ENCODE data around the gene CBY1. TPM values are rescaled to one million over a fixed set of nuclear protein-coding genes. Genes with fewer than 3 reads are reported as not detected.

CBY1 gene
- total and polyA plus RNA-seq, 9 of the 15 experiments (the other 6 are each of a cell fraction or from before 2014, with no cell fraction given) = 5.7 to 19.7 (median 10.8) TPM

DNA sequence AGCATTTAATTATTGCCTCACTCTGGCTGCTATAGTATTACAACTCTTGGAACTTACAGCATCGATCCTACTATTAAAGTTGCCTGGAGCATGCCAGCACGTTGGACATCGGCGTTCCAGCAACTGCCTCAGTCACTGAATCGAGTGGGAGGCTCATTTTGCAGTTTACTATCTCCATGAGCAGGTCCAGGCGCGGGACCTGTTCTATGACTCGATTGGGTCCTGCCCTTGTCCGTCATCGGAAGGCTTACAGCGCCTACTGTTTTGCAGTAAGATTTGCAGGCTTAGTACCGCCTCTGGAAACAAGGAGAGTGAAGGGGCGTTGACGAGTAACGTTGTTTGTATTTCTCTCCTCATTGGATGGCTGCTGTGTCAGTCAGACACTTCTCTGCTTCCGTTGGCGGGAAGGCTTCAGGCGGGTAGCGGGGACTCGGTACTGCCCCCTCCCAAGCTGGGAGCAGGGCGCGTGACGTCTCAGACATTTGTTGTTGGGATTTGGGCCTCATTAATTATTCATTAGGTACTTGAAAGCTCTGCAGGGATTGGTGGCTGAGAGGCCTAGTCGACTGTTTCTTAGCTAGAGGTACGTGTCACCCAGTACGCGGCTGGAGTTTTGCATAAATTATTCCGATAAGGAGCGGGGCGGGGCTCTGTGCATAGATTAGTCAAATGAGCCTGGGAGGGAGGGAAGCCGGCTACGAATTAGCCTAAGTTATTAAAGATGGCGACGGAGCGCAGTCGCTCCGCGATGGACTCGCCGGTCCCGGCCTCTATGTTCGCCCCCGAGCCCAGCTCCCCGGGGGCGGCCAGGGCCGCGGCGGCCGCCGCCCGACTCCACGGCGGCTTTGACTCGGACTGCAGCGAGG lies 49.0 kb downstream of the CBY1 start, which contains the start of gene GTPBP1 (continued):
- TF ChIP-seq NR4A1 (CRISPR knock-in tag; IDR thresholded peaks at IDR 0.05) (no peak), NR4A1 (tag; IDR thresholded peaks at IDR 0.05) (no peak), PHF8 (IDR thresholded peaks at IDR 0.05; ENCODE audit: borderline replicate concordance, low read length) (peak; percentile 73; the same call in 1 of the 2 replicates), GABPB1 (CRISPR knock-in tag; IDR thresholded peaks at IDR 0.05) (no peak), FOS (IDR thresholded peaks at IDR 0.05; ENCODE audit: extremely low read depth, insufficient read length) (peak; percentile 93), ATF7 (IDR thresholded peaks at IDR 0.05) (peak; percentile 87), ZNF224 (CRISPR knock-in tag; IDR thresholded peaks at IDR 0.05) (no peak), SRSF3 (IDR thresholded peaks at IDR 0.05; ENCODE audit: insufficient read depth, low read length) (no peak), ZNF589 (CRISPR knock-in tag; IDR thresholded peaks at IDR 0.05; ENCODE audit: low read depth) (no peak), KAT2B (IDR thresholded peaks at IDR 0.05; ENCODE audit: low read depth, low read length) (no peak), KAT7 (CRISPR knock-in tag; IDR thresholded peaks at IDR 0.05; ENCODE audit: borderline replicate concordance) (no peak), LEF1 (IDR thresholded peaks at IDR 0.05) (no peak), SIN3B (IDR thresholded peaks at IDR 0.05; ENCODE audit: low read depth) (no peak), TOE1 (IDR thresholded peaks at IDR 0.05; ENCODE audit: borderline replicate concordance) (peak; percentile 49; the same call in 1 of the 2 replicates), TOE1 (CRISPR knock-in tag; IDR thresholded peaks at IDR 0.05; ENCODE audit: borderline replicate concordance, low read depth) (no peak), ZBTB8A (IDR thresholded peaks at IDR 0.05; ENCODE audit: partially characterized antibody) (no peak), NR0B1 (IDR thresholded peaks at IDR 0.05; ENCODE audit: partially characterized antibody) (no peak), MEIS2 (IDR thresholded peaks at IDR 0.05; ENCODE audit: partially characterized antibody) (peak; percentile 75), SUPT5H (IDR thresholded peaks at IDR 0.05) (peak; percentile 78), TAF15 (IDR thresholded peaks at IDR 0.05; ENCODE audit: low read depth, low read length) (no peak), MBD1 (CRISPR knock-in tag; IDR thresholded peaks at IDR 0.05) (no peak), SOX6 (IDR thresholded peaks at IDR 0.05) (peak; percentile 8; the same call in 1 of the 2 replicates), CBFA2T3 (IDR thresholded peaks at IDR 0.05) (peak; percentile 55; the same call in 1 of the 2 replicates), RBM17 (IDR thresholded peaks at IDR 0.05; ENCODE audit: borderline replicate concordance, low read depth, low read length) (no peak), ZNF23 (CRISPR knock-in tag; IDR thresholded peaks at IDR 0.05) (no peak), DIDO1 (tag; IDR thresholded peaks at IDR 0.05; ENCODE audit: low read depth) (no peak)
- TF ChIP-seq, protein P1, sequence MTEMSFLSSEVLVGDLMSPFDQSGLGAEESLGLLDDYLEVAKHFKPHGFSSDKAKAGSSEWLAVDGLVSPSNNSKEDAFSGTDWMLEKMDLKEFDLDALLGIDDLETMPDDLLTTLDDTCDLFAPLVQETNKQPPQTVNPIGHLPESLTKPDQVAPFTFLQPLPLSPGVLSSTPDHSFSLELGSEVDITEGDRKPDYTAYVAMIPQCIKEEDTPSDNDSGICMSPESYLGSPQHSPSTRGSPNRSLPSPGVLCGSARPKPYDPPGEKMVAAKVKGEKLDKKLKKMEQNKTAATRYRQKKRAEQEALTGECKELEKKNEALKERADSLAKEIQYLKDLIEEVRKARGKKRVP (CRISPR knock-in tag; IDR thresholded peaks at IDR 0.05) = no peak
